CD4-positive, alpha-beta T cell (primary cell): ENCODE results near the gene TYRP1. TPM values are rescaled to one million over a fixed set of nuclear protein-coding genes. Genes with fewer than 3 reads are reported as not detected.

Experiments used
- ATAC-seq: fragments of 200-7000 bp; cut with Tn5 transposase; one replicate; pipeline ENCODE4 v1.10.0; 2022; ENCODE audit warnings: mild to moderate bottlenecking; ENCODE audit not compliant: poor library complexity
- CTCF ChIA-PET: fragments of 350-600 bp; sonication (Branson Sonifier 250); formaldehyde crosslinking; loops from one replicate; lab custom pipeline; 2021; ENCODE audit warnings: antibody characterized with exemption, inconsistent platforms; lab: Charles Lee
- POLR2A ChIA-PET: fragments of 350-600 bp; sonication (Branson Sonifier 250); formaldehyde crosslinking; loops from one replicate; lab custom pipeline; 2021; ENCODE audit warnings: antibody characterized with exemption, inconsistent platforms; lab: Charles Lee
- DNase-seq, 14 experiments: peaks; one replicate each; pipeline ENCODE4 v3.0.0-alpha.2; 2013 to 2020; ENCODE audit warnings: mixed read lengths in 2 of 14
- H3K27ac ChIP-seq, 2 donors: one replicate each; pipeline versions ENCODE4 v1.5.1 to v1.7.0; 2013; ENCODE audit warnings: low read length in 2 of 2, low read depth in 1 of 2, mild to moderate bottlenecking in 1 of 2
- H3K27me3 ChIP-seq, 2 experiments: 1 replicate in 1 of 2; 2 replicates in 1 of 2; pipeline versions ENCODE4 v1.6.1 to v1.7.0; 2013; ENCODE audit warnings: low read length in 2 of 2, control low read depth in 1 of 2, mild to moderate bottlenecking in 1 of 2, moderate library complexity in 1 of 2; ENCODE audit not compliant: insufficient read depth in 2 of 2, control insufficient read depth in 1 of 2
- H3K36me3 ChIP-seq: one replicate; pipeline ENCODE4 v1.6.1; 2013; ENCODE audit warnings: low read length, control low read depth; ENCODE audit not compliant: insufficient read depth
- H3K4me1 ChIP-seq: one replicate; pipeline ENCODE4 v1.6.1; 2013; ENCODE audit warnings: low read length, control low read depth; ENCODE audit not compliant: insufficient read depth
- H3K4me3 ChIP-seq: one replicate; pipeline ENCODE4 v1.5.1; 2013; ENCODE audit warnings: mild to moderate bottlenecking, low read length, moderate library complexity
- H3K9me3 ChIP-seq, 2 experiments: 1 replicate in 1 of 2; 2 replicates in 1 of 2; pipeline versions ENCODE4 v1.6.1 to v1.7.0; 2013; ENCODE audit warnings: low read length in 2 of 2, mild to moderate bottlenecking in 2 of 2, control low read depth in 1 of 2, moderate library complexity in 1 of 2; ENCODE audit not compliant: control insufficient read depth in 1 of 2, insufficient read depth in 1 of 2
- H3K27ac Mint-ChIP-seq: one replicate; pipeline ENCODE4 v1.8.0; 2020; ENCODE audit warnings: mixed read lengths
- H3K27me3 Mint-ChIP-seq: one replicate; pipeline ENCODE4 v1.8.0; 2021; ENCODE audit warnings: mixed read lengths
- H3K36me3 Mint-ChIP-seq: one replicate; pipeline ENCODE4 v1.8.0; 2021; ENCODE audit warnings: low read depth, mixed read lengths
- H3K4me1 Mint-ChIP-seq: one replicate; pipeline ENCODE4 v1.8.0; 2021; ENCODE audit warnings: low read depth, mixed read lengths
- H3K4me3 Mint-ChIP-seq: one replicate; pipeline ENCODE4 v1.8.0; 2020; ENCODE audit warnings: mild to moderate bottlenecking, mixed read lengths
- H3K9me3 Mint-ChIP-seq: one replicate; pipeline ENCODE4 v1.8.0; 2020; ENCODE audit warnings: mixed read lengths
- CTCF ChIP-seq: fragments of 200-600 bp; IDR thresholded peaks from one replicate; pipeline ENCODE4 v1.8.0; 2022; ENCODE audit warnings: antibody characterized with exemption, mild to moderate bottlenecking
- intact Hi-C, 2 experiments: fragments of 100-400 bp; cut with DNase I in 1 of 2; cut with micrococcal nuclease in 1 of 2; formaldehyde crosslinking; loops; one replicate each; pipeline versions ENCODE4 v1.15.1 to v1.9.0; 2023 to 2025; cut with DNase I, micrococcal nuclease
- total RNA-seq, 174 experiments: library from RNA in 2 of 174; stranded (reverse) in 2 of 174; gene quantifications; one replicate each; pipeline ENCODE4 v1.2.3 and lab custom pipeline; 2021 to 2026

TYRP1 gene
- total RNA-seq, 2 experiments from 2014 or later: not detected

GRCh38 chr9:12716823-12717600 lies 23.8 kb downstream of the TYRP1 start:
- Histone ChIP-seq H3K36me3 (no peaks in the 10 kb centered on the region), H3K27ac (no peak overlapping the region), H3K9me3 (peaks cover 0 to 3% of the 10 kb centered on the region in 2 experiments), H3K4me3 (no peak overlapping the region), H3K27me3 (no peaks in the 10 kb centered on the region), H3K4me1 (no peaks in the 10 kb centered on the region)
- ChIA-PET CTCF (no interaction called here), POLR2A (no interaction called here)
- peaks cover 7% of the 10 kb centered on the region for H3K9me3 Mint-ChIP-seq
- no peaks in the 10 kb centered on the region for H3K4me1 Mint-ChIP-seq
- no peaks in the 10 kb centered on the region for H3K27me3 Mint-ChIP-seq
- H3K36me3 Mint-ChIP-seq: no peaks in the 10 kb centered on the region
- H3K27ac Mint-ChIP-seq: no peak overlapping the region
- DNase-seq: no peak
- TF ChIP-seq CTCF: no peak
- no peak for ATAC-seq
- no peak overlapping the region for H3K4me3 Mint-ChIP-seq
- intact Hi-C loops: loop anchor here in 1 of 2 experiments (10.0 kb wide), 1 partner anchor 72 kb away; no protein-coding TSS in a partner anchor

- Mint-ChIP-seq H3K4me1 (no peaks in the 10 kb centered on the region), H3K4me3 (no peak overlapping the region), H3K9me3 (peaks cover 7% of the 10 kb centered on the region), H3K27me3 (no peaks in the 10 kb centered on the region), H3K36me3 (no peaks in the 10 kb centered on the region), H3K27ac (no peak overlapping the region)
- no peak for TF ChIP-seq CTCF
- Histone ChIP-seq H3K27me3 (no peaks in the 10 kb centered on the region), H3K4me1 (no peaks in the 10 kb centered on the region), H3K27ac (no peak overlapping the region), H3K9me3 (peaks cover 0 to 3% of the 10 kb centered on the region in 2 experiments), H3K36me3 (no peaks in the 10 kb centered on the region), H3K4me3 (no peak overlapping the region)
- POLR2A ChIA-PET: no interaction called here
- intact Hi-C loops: loop anchor here in 1 of 2 experiments (10.0 kb wide), 1 partner anchor 73 kb away; no protein-coding TSS in a partner anchor
- ATAC-seq (no peak), DNase-seq (no peak)
- CTCF ChIA-PET: no interaction called here
Measured at GRCh38 chr9:12717907-12718306, 24.7 kb downstream of the TYRP1 start.

GRCh38 chr9:12718482-12719026 lies 25.4 kb downstream of the TYRP1 start:
- POLR2A ChIA-PET: no interaction called here
- DNase-seq: no peak
- CTCF ChIA-PET: no interaction called here
- Histone ChIP-seq H3K27me3 (no peaks in the 10 kb centered on the region), H3K4me1 (no peaks in the 10 kb centered on the region), H3K9me3 (peaks cover 0 to 3% of the 10 kb centered on the region in 2 experiments), H3K27ac (no peak overlapping the region), H3K4me3 (no peak overlapping the region), H3K36me3 (no peaks in the 10 kb centered on the region)
- peaks cover 10% of the 10 kb centered on the region for H3K9me3 Mint-ChIP-seq
- intact Hi-C loops: loop anchor here in 1 of 2 experiments (10.0 kb wide), 1 partner anchor 74 kb away; no protein-coding TSS in a partner anchor
- TF ChIP-seq CTCF: no peak
- no peak for ATAC-seq
- H3K4me3 Mint-ChIP-seq: no peak overlapping the region
- H3K27ac Mint-ChIP-seq: no peak overlapping the region
- H3K27me3 Mint-ChIP-seq: no peaks in the 10 kb centered on the region
- no peaks in the 10 kb centered on the region for H3K36me3 Mint-ChIP-seq
- no peaks in the 10 kb centered on the region for H3K4me1 Mint-ChIP-seq
